IMR-90 (cell line): ENCODE data around the gene SEC14L1. TPM values are rescaled to one million over a fixed set of nuclear protein-coding genes. Genes with fewer than 3 reads are reported as not detected.

Experiments
- ATAC-seq: fragments of 200-7000 bp; cut with Tn5 transposase; 2 replicates; pipeline ENCODE4 v1.9.1; 2020; ENCODE audit warnings: low read depth, mild to moderate bottlenecking, moderate library complexity
- BruUV-seq: library from RNA; stranded (reverse); fragments of 400-500 nt; replicated peaks from 2 replicates; lab custom pipeline; 2021; lab: Mats Ljungman, UMichigan
- CTCF ChIA-PET: fragments of 300-600 bp; formaldehyde crosslinking; extraction: SDS; loops from one replicate; lab custom pipeline; 2021; ENCODE audit warnings: antibody characterized with exemption; lab: Yijun Ruan, JAX
- POLR2A ChIA-PET: fragments of 300-600 bp; sonication (Branson Sonifier 250); formaldehyde crosslinking; loops from one replicate; lab custom pipeline; 2022; ENCODE audit warnings: antibody characterized with exemption; ENCODE audit not compliant: unreplicated experiment; lab: Charles Lee
- DNase-seq: peaks from one replicate; pipeline ENCODE4 v3.0.0; 2013
- H2AFZ ChIP-seq: replicated peaks from 2 replicates; pipeline ENCODE3; 2013; ENCODE audit warnings: low read length, mild to moderate bottlenecking; ENCODE audit not compliant: poor library complexity
- H2AK5ac ChIP-seq: 2 replicates; pipeline ENCODE4 v1.6.1; 2013; ENCODE audit warnings: low read depth, low read length, inconsistent platforms
- H2AK9ac ChIP-seq: replicated peaks from 2 replicates; pipeline ENCODE3; 2013; ENCODE audit warnings: mild to moderate bottlenecking, low read depth, low read length, moderate library complexity; ENCODE audit not compliant: poor library complexity
- H2BK120ac ChIP-seq: 2 replicates; pipeline ENCODE4 v1.6.1; 2013; ENCODE audit warnings: low read depth, low read length, inconsistent platforms
- H2BK15ac ChIP-seq: 3 replicates; pipeline ENCODE4 v1.6.1; 2013; ENCODE audit warnings: low read depth, low read length, inconsistent platforms
- H2BK20ac ChIP-seq: 2 replicates; pipeline ENCODE4 v1.6.1; 2013; ENCODE audit warnings: low read depth, mild to moderate bottlenecking, inconsistent platforms, low read length, moderate library complexity
- H2BK5ac ChIP-seq: 2 replicates; pipeline ENCODE4 v1.6.1; 2013; ENCODE audit warnings: mild to moderate bottlenecking, low read depth, low read length, inconsistent platforms; ENCODE audit not compliant: poor library complexity, severe bottlenecking
- H3K14ac ChIP-seq: replicated peaks from 2 replicates; pipeline ENCODE4 v1.6.1; 2013; ENCODE audit warnings: low read depth, low read length, inconsistent platforms
- H3K18ac ChIP-seq: 2 replicates; pipeline ENCODE4 v1.6.1; 2013; ENCODE audit warnings: low read depth, low read length, control low read depth
- H3K23ac ChIP-seq: 2 replicates; pipeline ENCODE4 v1.6.1; 2013; ENCODE audit warnings: low read depth, low read length, inconsistent platforms
- H3K27ac ChIP-seq: 2 replicates; pipeline ENCODE4 v1.5.1; 2013; ENCODE audit warnings: mild to moderate bottlenecking, control low read depth, low read length; ENCODE audit not compliant: insufficient read depth
- H3K27me3 ChIP-seq: 2 replicates; pipeline ENCODE4 v1.6.1; 2013; ENCODE audit warnings: low read length; ENCODE audit not compliant: control insufficient read depth, insufficient read depth
- H3K36me3 ChIP-seq: 2 replicates; pipeline ENCODE4 v1.6.1; 2013; ENCODE audit warnings: low read length, mixed read lengths; ENCODE audit not compliant: control insufficient read depth, insufficient read depth
- H3K4ac ChIP-seq: 2 replicates; pipeline ENCODE4 v1.6.1; 2013; ENCODE audit warnings: low read depth, low read length, inconsistent platforms
- H3K4me1 ChIP-seq: 2 replicates; pipeline ENCODE4 v1.6.1; 2013; ENCODE audit warnings: low read length, mixed read lengths; ENCODE audit not compliant: control insufficient read depth, insufficient read depth
- H3K4me2 ChIP-seq: 2 replicates; pipeline ENCODE4 v1.6.1; 2013; ENCODE audit warnings: low read depth, mild to moderate bottlenecking, control low read depth, low read length, moderate library complexity
- H3K4me3 ChIP-seq: 2 replicates; pipeline ENCODE4 v1.5.1; 2013; ENCODE audit warnings: low read depth, mild to moderate bottlenecking, control low read depth, low read length, moderate library complexity; ENCODE audit not compliant: insufficient read depth
- H3K56ac ChIP-seq: 2 replicates; pipeline ENCODE4 v1.6.1; 2013; ENCODE audit warnings: low read length, inconsistent platforms; ENCODE audit not compliant: insufficient read depth; ENCODE audit errors: extremely low read depth
- H3K79me1 ChIP-seq, 2 experiments: 2 replicates each; pipeline ENCODE4 v1.6.1; 2013; ENCODE audit warnings: low read length in 2 of 2, inconsistent platforms in 1 of 2, low read depth in 1 of 2
- H3K9ac ChIP-seq: 2 replicates; pipeline ENCODE4 v1.6.1; 2013; ENCODE audit warnings: low read depth, low read length, control low read depth
- H3K9me1 ChIP-seq: 2 replicates; pipeline ENCODE4 v1.6.1; 2013; ENCODE audit warnings: low read length, inconsistent platforms; ENCODE audit not compliant: insufficient read depth
- H3K9me3 ChIP-seq: 2 replicates; pipeline ENCODE4 v1.6.1; 2013; ENCODE audit warnings: low read length; ENCODE audit not compliant: control insufficient read depth, insufficient read depth
- H4K20me1 ChIP-seq: 2 replicates; pipeline ENCODE4 v1.6.1; 2013; ENCODE audit warnings: low read length, inconsistent platforms; ENCODE audit not compliant: insufficient read depth
- H4K5ac ChIP-seq: 2 replicates; pipeline ENCODE4 v1.6.1; 2013; ENCODE audit warnings: mild to moderate bottlenecking, low read depth, low read length, control low read depth
- H4K8ac ChIP-seq, 2 experiments: 2 replicates each; pipeline ENCODE4 v1.6.1; 2013; ENCODE audit warnings: low read depth in 2 of 2, low read length in 2 of 2, control low read depth in 1 of 2, inconsistent platforms in 1 of 2
- H4K91ac ChIP-seq: 2 replicates; pipeline ENCODE4 v1.6.1; 2013; ENCODE audit warnings: low read depth, low read length, inconsistent platforms; ENCODE audit not compliant: insufficient read depth
- CEBPB ChIP-seq: IDR thresholded peaks from 2 replicates; pipeline ENCODE4 v1.6.1; 2012; ENCODE audit warnings: low read depth, low read length, improper control_type of control experiment
- MAZ ChIP-seq: IDR thresholded peaks from 2 replicates; pipeline ENCODE4 v1.6.1; 2012; ENCODE audit warnings: low read depth, mild to moderate bottlenecking, low read length, improper control_type of control experiment, moderate library complexity, borderline replicate concordance
- MXI1 ChIP-seq: IDR thresholded peaks from 2 replicates; pipeline ENCODE4 v1.6.1; 2012; ENCODE audit warnings: low read depth, mild to moderate bottlenecking, low read length, moderate library complexity, borderline replicate concordance
- RCOR1 ChIP-seq: IDR thresholded peaks from 2 replicates; pipeline ENCODE4 v1.6.1; 2012; ENCODE audit warnings: mild to moderate bottlenecking, low read length, improper control_type of control experiment; ENCODE audit not compliant: insufficient replicate concordance
- WGBS, 2 experiments: methylation state at CpG; one replicate each; pipeline versions ENCODE4 v1.1.5 to v1.1.7; 2013; ENCODE audit warnings: missing lambda C conversion rate in 2 of 2; ENCODE audit not compliant: insufficient read length in 1 of 2; ENCODE audit errors: extremely low coverage in 2 of 2; 5-methylcytosine and 5-hydroxymethylcytosine counted together
- dilution Hi-C: fragments of 300-500 bp; cut with HindIII; formaldehyde crosslinking; loops from one replicate; pipeline ENCODE4 v1.14.3; 2018; ENCODE audit warnings: low sequenced_read_pairs; ENCODE audit not compliant: unreplicated experiment
- in situ Hi-C: fragments of 300-500 bp; cut with MboI; formaldehyde crosslinking; loops from 3 replicates; pipeline ENCODE4 v1.14.3; 2019; ENCODE audit warnings: low sequenced_read_pairs, inconsistent platforms, mixed read lengths
- intact Hi-C: fragments of 100-400 bp; cut with micrococcal nuclease; formaldehyde crosslinking; loops from 2 replicates; pipeline ENCODE4 v1.10.0; 2022
- polyA plus RNA-seq, 3 experiments: library from polyadenylated mRNA; depleted of rRNA; stranded (reverse); fragments of >200 nt; gene quantifications; 2 replicates each; pipeline ENCODE4 v1.2.3, GENCODE V29; 2012; ENCODE audit warnings: low replicate concordance in 1 of 3
- total RNA-seq: library from RNA; depleted of rRNA; stranded (reverse); fragments of >200 nt; gene quantifications from 2 replicates; pipeline ENCODE4 v1.2.3, GENCODE V29; 2012
- TF ChIP-seq, protein P1 (sequence below): fragments of 150-350 bp; IDR thresholded peaks from 2 replicates; pipeline ENCODE4 v1.6.1; 2017; ENCODE audit warnings: mild to moderate bottlenecking, antibody characterized with exemption, low read length, low read depth
- TF ChIP-seq, protein P2 (sequence below): fragments of 150-350 bp; IDR thresholded peaks from 2 replicates; pipeline ENCODE4 v1.6.1; 2016; ENCODE audit warnings: low read depth, mild to moderate bottlenecking, low read length, moderate library complexity, borderline replicate concordance

Gene SEC14L1
- total and polyA plus RNA-seq, 2 of the 4 experiments (the other 2 are of a cell fraction), result 24.9 to 35.8 TPM

DNA sequence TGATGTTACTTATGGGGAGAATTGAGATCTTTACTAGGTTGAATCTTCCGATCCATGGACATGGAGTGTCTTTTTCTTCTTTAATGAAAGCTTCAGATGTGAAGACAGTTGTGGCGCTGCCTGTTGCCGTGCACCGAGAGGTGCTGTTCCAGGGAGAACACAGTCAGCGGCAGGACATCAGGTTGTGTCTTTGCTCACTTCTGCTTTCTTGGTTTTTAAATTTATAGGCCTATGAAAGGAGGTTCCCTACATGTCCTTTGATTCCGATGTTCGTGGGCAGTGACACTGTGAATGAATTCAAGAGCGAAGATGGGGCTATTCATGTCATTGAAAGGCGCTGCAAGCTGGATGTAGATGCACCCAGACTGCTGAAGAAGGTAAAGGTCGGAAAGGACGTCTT lies 49.8 kb downstream of the SEC14L1 start:
- Histone ChIP-seq H3K18ac (no peak overlapping the region), H3K4me2 (no peak overlapping the region), H2BK15ac (no peak overlapping the region), H3K36me3 (peaks cover 29% of the 10 kb centered on the region), H3K9me1 (peaks cover 6% of the 10 kb centered on the region), H4K20me1 (peaks cover 26% of the 10 kb centered on the region), H3K9ac (no peak overlapping the region), H3K4me1 (no peaks in the 10 kb centered on the region), H2AK9ac (no peak overlapping the region), H2BK5ac (no peak overlapping the region), H3K27ac (no peak overlapping the region), H3K27me3 (no peaks in the 10 kb centered on the region), H2AK5ac (no peak overlapping the region), H4K5ac (no peak overlapping the region), H4K91ac (no peak overlapping the region), H3K4ac (no peak overlapping the region), H3K4me3 (no peak overlapping the region), H3K9me3 (no peaks in the 10 kb centered on the region), H4K8ac (no peak overlapping the region), H3K56ac (no peak overlapping the region), H3K14ac (no peak overlapping the region), H3K79me1 (peaks cover 28 to 64% of the 10 kb centered on the region in 2 experiments), H2AFZ (no peak overlapping the region), H2BK120ac (no peak overlapping the region), H3K23ac (no peak overlapping the region), H2BK20ac (no peak overlapping the region)
- WGBS, 2 experiments, result 100% methylated on average over 5 of the region's 11 CpGs; no CpG with 5 or more reads in 1 of the 2 experiments
- DNase-seq, result no peak
- in situ Hi-C loops, result no loop called here
- intact Hi-C loops, result no loop called here
- dilution Hi-C loops, result no loop called here
- BruUV-seq, result no TSS peak
- TF ChIP-seq, protein P1, sequence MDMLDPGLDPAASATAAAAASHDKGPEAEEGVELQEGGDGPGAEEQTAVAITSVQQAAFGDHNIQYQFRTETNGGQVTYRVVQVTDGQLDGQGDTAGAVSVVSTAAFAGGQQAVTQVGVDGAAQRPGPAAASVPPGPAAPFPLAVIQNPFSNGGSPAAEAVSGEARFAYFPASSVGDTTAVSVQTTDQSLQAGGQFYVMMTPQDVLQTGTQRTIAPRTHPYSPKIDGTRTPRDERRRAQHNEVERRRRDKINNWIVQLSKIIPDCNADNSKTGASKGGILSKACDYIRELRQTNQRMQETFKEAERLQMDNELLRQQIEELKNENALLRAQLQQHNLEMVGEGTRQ, result no peak
- TF ChIP-seq MAZ (no peak), RCOR1 (no peak), CEBPB (no peak), MXI1 (no peak)
- TF ChIP-seq, protein P2, sequence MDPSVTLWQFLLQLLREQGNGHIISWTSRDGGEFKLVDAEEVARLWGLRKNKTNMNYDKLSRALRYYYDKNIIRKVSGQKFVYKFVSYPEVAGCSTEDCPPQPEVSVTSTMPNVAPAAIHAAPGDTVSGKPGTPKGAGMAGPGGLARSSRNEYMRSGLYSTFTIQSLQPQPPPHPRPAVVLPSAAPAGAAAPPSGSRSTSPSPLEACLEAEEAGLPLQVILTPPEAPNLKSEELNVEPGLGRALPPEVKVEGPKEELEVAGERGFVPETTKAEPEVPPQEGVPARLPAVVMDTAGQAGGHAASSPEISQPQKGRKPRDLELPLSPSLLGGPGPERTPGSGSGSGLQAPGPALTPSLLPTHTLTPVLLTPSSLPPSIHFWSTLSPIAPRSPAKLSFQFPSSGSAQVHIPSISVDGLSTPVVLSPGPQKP, result no peak
- ATAC-seq, result no peak
- ChIA-PET CTCF (interaction anchor here (0.8 kb wide), 1 partner anchor 9 kb away, joined by 4 read pairs; no protein-coding TSS in a partner anchor), POLR2A (no interaction called here)
